ENCODE measurements around the gene FSD1L.
"Not testable (repeated sequence)": the region's sequence is repeated elsewhere in the genome, so short reads cannot be mapped to it uniquely, and the experiment has no call there.

The FSD1L gene

GRCh38 chr9:105503881-105504280 lies 56.0 kb downstream of the FSD1L start:
- peak; percentile 21 for DNase-seq (ENCODE audit: low spot score)
- no peak for TF ChIP-seq CTCF (IDR thresholded peaks at IDR 0.05; ENCODE audit: extremely low read depth, missing control alignments)

- TF ChIP-seq CTCF (IDR thresholded peaks at IDR 0.05; ENCODE audit: extremely low read depth, missing control alignments) = no peak
- DNase-seq (ENCODE audit: low spot score) = no peak
Measured at GRCh38 chr9:105507096-105507790, 59.4 kb downstream of the FSD1L start.

GRCh38 chr9:105508530-105508929 lies 60.7 kb downstream of the FSD1L start:
- no peak for DNase-seq (ENCODE audit: low spot score)
- TF ChIP-seq CTCF (IDR thresholded peaks at IDR 0.05; ENCODE audit: extremely low read depth, missing control alignments) = no peak

GRCh38 chr9:105510024-105510423 lies 62.2 kb downstream of the FSD1L start:
- DNase-seq (ENCODE audit: low spot score) = peak; percentile 36
- TF ChIP-seq CTCF (IDR thresholded peaks at IDR 0.05; ENCODE audit: extremely low read depth, missing control alignments) = no peak

GRCh38 chr9:105511446-105511845 lies 63.6 kb downstream of the FSD1L start:
- no peak for TF ChIP-seq CTCF (IDR thresholded peaks at IDR 0.05; ENCODE audit: extremely low read depth, missing control alignments)
- DNase-seq (ENCODE audit: low spot score) = no peak

- no peak for TF ChIP-seq CTCF (IDR thresholded peaks at IDR 0.05; ENCODE audit: extremely low read depth, missing control alignments)
- no peak for DNase-seq (ENCODE audit: low spot score)
Measured at GRCh38 chr9:105515811-105516413, 68.1 kb downstream of the FSD1L start.

GRCh38 chr9:105519710-105520369 lies 72.0 kb downstream of the FSD1L start:
- DNase-seq (ENCODE audit: low spot score) = not testable (repeated sequence)

GRCh38 chr9:105520992-105521391 lies 73.2 kb downstream of the FSD1L start:
- not testable (repeated sequence) for DNase-seq (ENCODE audit: low spot score)

- DNase-seq (ENCODE audit: low spot score) = not testable (repeated sequence)
Measured at GRCh38 chr9:105522618-105523385, 75.0 kb downstream of the FSD1L start.

Measured in GM20000 (cell line).